Activated CD4-positive, alpha-beta memory T cell treated with anti-CD3 and anti-CD28 coated beads for 36 hours (primary cell): ENCODE data around the gene LILRB1. TPM values are rescaled to one million over a fixed set of nuclear protein-coding genes. Genes with fewer than 3 reads are reported as not detected.
"Not testable (repeated sequence)": the region's sequence is repeated elsewhere in the genome, so short reads cannot be mapped to it uniquely, and the experiment has no call there.

Experiments
- CTCF ChIA-PET: fragments of 350-600 bp; sonication (Branson Sonifier 250); formaldehyde crosslinking; loops from one replicate; lab custom pipeline; 2021; ENCODE audit warnings: antibody characterized with exemption, inconsistent platforms; lab: Charles Lee
- POLR2A ChIA-PET: fragments of 350-600 bp; sonication (Branson Sonifier 250); formaldehyde crosslinking; loops from one replicate; lab custom pipeline; 2021; ENCODE audit warnings: antibody characterized with exemption; lab: Charles Lee
- DNase-seq: peaks from one replicate; pipeline ENCODE4 v3.0.0-alpha.2; 2020
- H3K27ac Mint-ChIP-seq: one replicate; pipeline ENCODE4 v1.8.0; 2021; ENCODE audit warnings: mixed read lengths
- H3K27me3 Mint-ChIP-seq: one replicate; pipeline ENCODE4 v1.8.0; 2021; ENCODE audit warnings: mixed read lengths
- H3K36me3 Mint-ChIP-seq: one replicate; pipeline ENCODE4 v1.8.0; 2021; ENCODE audit warnings: mixed read lengths
- H3K4me1 Mint-ChIP-seq: one replicate; pipeline ENCODE4 v1.8.0; 2021; ENCODE audit warnings: low read depth, mixed read lengths
- H3K4me3 Mint-ChIP-seq: one replicate; pipeline ENCODE4 v1.8.0; 2021; ENCODE audit warnings: mild to moderate bottlenecking, mixed read lengths
- H3K9me3 Mint-ChIP-seq: one replicate; pipeline ENCODE4 v1.8.0; 2021; ENCODE audit warnings: mixed read lengths
- intact Hi-C: fragments of 100-400 bp; cut with micrococcal nuclease; formaldehyde crosslinking; loops from one replicate; pipeline ENCODE4 v1.15.1; 2023
- total RNA-seq, 2 experiments: library from RNA; stranded (reverse); gene quantifications; one replicate each; pipeline ENCODE4 v1.2.3, GENCODE V29; 2021

The LILRB1 gene
- total RNA-seq = not detected

- peaks cover 31% of the 10 kb centered on the region for H3K27me3 Mint-ChIP-seq
- H3K36me3 Mint-ChIP-seq, intact Hi-C loops, H3K27ac Mint-ChIP-seq, H3K4me3 Mint-ChIP-seq, H3K4me1 Mint-ChIP-seq, CTCF ChIA-PET, H3K9me3 Mint-ChIP-seq, POLR2A ChIA-PET, DNase-seq: not testable (repeated sequence)
Measured at GRCh38 chr19:54630262-54630661, at the start of gene LILRB1. Gene LILRB1, plus strand, starts transcription at chr19:54630484. Its CDS starts 590 bp downstream, at chr19:54631074.

GRCh38 chr19:54586397-54586796 lies 43.9 kb upstream of the LILRB1 start:
- CTCF ChIA-PET = no interaction called here
- no peak overlapping the region for H3K27ac Mint-ChIP-seq
- intact Hi-C loops = no loop called here

GRCh38 chr19:54587026-54587425 lies 43.3 kb upstream of the LILRB1 start:
- no peak for DNase-seq
- intact Hi-C loops = no loop called here
- ChIA-PET POLR2A (no interaction called here), CTCF (no interaction called here)
- Mint-ChIP-seq H3K4me3 (no peak overlapping the region), H3K9me3 (peaks cover 11% of the 10 kb centered on the region), H3K36me3 (no peaks in the 10 kb centered on the region), H3K27me3 (peaks cover 30% of the 10 kb centered on the region), H3K4me1 (no peaks in the 10 kb centered on the region), H3K27ac (no peak overlapping the region)

More at GRCh38 chr19:54586397-54586796, 43.9 kb upstream of the LILRB1 start:
- no peak overlapping the region for H3K4me3 Mint-ChIP-seq
- H3K27me3 Mint-ChIP-seq = peaks cover 30% of the 10 kb centered on the region
- H3K4me1 Mint-ChIP-seq = no peaks in the 10 kb centered on the region
- H3K9me3 Mint-ChIP-seq = peaks cover 11% of the 10 kb centered on the region
- POLR2A ChIA-PET = no interaction called here
- H3K36me3 Mint-ChIP-seq = no peaks in the 10 kb centered on the region
- DNase-seq = no peak

GRCh38 chr19:54593445-54593844 lies 36.8 kb upstream of the LILRB1 start, which contains the start of gene LILRA1:
Gene LILRA1, plus strand, starts transcription at chr19:54593632. Its CDS starts 613 bp downstream, at chr19:54594245.
- Mint-ChIP-seq H3K9me3 (peaks cover 11% of the 10 kb centered on the region), H3K27me3 (peaks cover 15% of the 10 kb centered on the region)
- H3K36me3 Mint-ChIP-seq, CTCF ChIA-PET, H3K4me3 Mint-ChIP-seq, DNase-seq, H3K27ac Mint-ChIP-seq, POLR2A ChIA-PET, H3K4me1 Mint-ChIP-seq, intact Hi-C loops: not testable (repeated sequence)

- DNase-seq, H3K36me3 Mint-ChIP-seq, H3K27ac Mint-ChIP-seq, POLR2A ChIA-PET, H3K4me3 Mint-ChIP-seq, H3K4me1 Mint-ChIP-seq, intact Hi-C loops, CTCF ChIA-PET: not testable (repeated sequence)
- H3K9me3 Mint-ChIP-seq = peaks cover 11% of the 10 kb centered on the region
- H3K27me3 Mint-ChIP-seq = peaks cover 13% of the 10 kb centered on the region
Measured at GRCh38 chr19:54593931-54594626, 36.2 kb upstream of the LILRB1 start.

GRCh38 chr19:54594737-54595136 lies 35.5 kb upstream of the LILRB1 start:
- Mint-ChIP-seq H3K27me3 (peaks cover 13% of the 10 kb centered on the region), H3K4me1 (no peaks in the 10 kb centered on the region), H3K27ac (no peak overlapping the region), H3K9me3 (peaks cover 11% of the 10 kb centered on the region), H3K4me3 (no peak overlapping the region), H3K36me3 (no peaks in the 10 kb centered on the region)
- no peak for DNase-seq
- ChIA-PET CTCF (no interaction called here), POLR2A (no interaction called here)
- intact Hi-C loops = no loop called here

GRCh38 chr19:54595680-54596436 lies 34.4 kb upstream of the LILRB1 start:
- H3K4me1 Mint-ChIP-seq, H3K36me3 Mint-ChIP-seq, H3K4me3 Mint-ChIP-seq, H3K27ac Mint-ChIP-seq, DNase-seq, POLR2A ChIA-PET, CTCF ChIA-PET, intact Hi-C loops, H3K9me3 Mint-ChIP-seq: not testable (repeated sequence)
- H3K27me3 Mint-ChIP-seq = peaks cover 20% of the 10 kb centered on the region

- peaks cover 24% of the 10 kb centered on the region for H3K27me3 Mint-ChIP-seq
- CTCF ChIA-PET = no interaction called here
- intact Hi-C loops = no loop called here
- DNase-seq = no peak
- peaks cover 3% of the 10 kb centered on the region for H3K9me3 Mint-ChIP-seq
- no peaks in the 10 kb centered on the region for H3K36me3 Mint-ChIP-seq
- H3K27ac Mint-ChIP-seq = no peak overlapping the region
- POLR2A ChIA-PET = no interaction called here
- no peaks in the 10 kb centered on the region for H3K4me1 Mint-ChIP-seq
- no peak overlapping the region for H3K4me3 Mint-ChIP-seq
Measured at GRCh38 chr19:54600212-54600611, 30.1 kb upstream of the LILRB1 start.

GRCh38 chr19:54606230-54606629 lies 24.1 kb upstream of the LILRB1 start:
- H3K4me3 Mint-ChIP-seq = no peak overlapping the region
- no peak for DNase-seq

GRCh38 chr19:54606891-54607784 lies 23.1 kb upstream of the LILRB1 start:
- no peaks in the 10 kb centered on the region for H3K36me3 Mint-ChIP-seq
- no peak overlapping the region for H3K4me3 Mint-ChIP-seq
- no peaks in the 10 kb centered on the region for H3K4me1 Mint-ChIP-seq
- H3K9me3 Mint-ChIP-seq = peaks cover 10% of the 10 kb centered on the region
- no peak overlapping the region for H3K27ac Mint-ChIP-seq
- intact Hi-C loops = no loop called here
- peaks cover 28% of the 10 kb centered on the region for H3K27me3 Mint-ChIP-seq
- peak; percentile 21 for DNase-seq
- ChIA-PET CTCF (no interaction called here), POLR2A (no interaction called here)

More at GRCh38 chr19:54606230-54606629, 24.1 kb upstream of the LILRB1 start:
- intact Hi-C loops = no loop called here
- H3K4me1 Mint-ChIP-seq = no peaks in the 10 kb centered on the region
- ChIA-PET CTCF (no interaction called here), POLR2A (no interaction called here)
- no peak overlapping the region for H3K27ac Mint-ChIP-seq
- H3K27me3 Mint-ChIP-seq = peaks cover 27% of the 10 kb centered on the region
- no peaks in the 10 kb centered on the region for H3K36me3 Mint-ChIP-seq
- H3K9me3 Mint-ChIP-seq = peaks cover 10% of the 10 kb centered on the region

- Mint-ChIP-seq H3K27ac (no peak overlapping the region), H3K4me3 (no peak overlapping the region), H3K27me3 (peaks cover 28% of the 10 kb centered on the region), H3K36me3 (no peaks in the 10 kb centered on the region), H3K9me3 (peaks cover 10% of the 10 kb centered on the region), H3K4me1 (no peaks in the 10 kb centered on the region)
- CTCF ChIA-PET = no interaction called here
- no peak for DNase-seq
- POLR2A ChIA-PET = no interaction called here
- intact Hi-C loops = no loop called here
Measured at GRCh38 chr19:54607785-54608150, 22.5 kb upstream of the LILRB1 start.

- intact Hi-C loops = no loop called here
- ChIA-PET POLR2A (no interaction called here), CTCF (no interaction called here)
- H3K4me3 Mint-ChIP-seq = no peak overlapping the region
- H3K36me3 Mint-ChIP-seq = no peaks in the 10 kb centered on the region
- no peak for DNase-seq
- no peaks in the 10 kb centered on the region for H3K4me1 Mint-ChIP-seq
- H3K27me3 Mint-ChIP-seq = peaks cover 28% of the 10 kb centered on the region
- H3K9me3 Mint-ChIP-seq = peaks cover 10% of the 10 kb centered on the region
- H3K27ac Mint-ChIP-seq = no peak overlapping the region
Measured at GRCh38 chr19:54608205-54608604, 22.1 kb upstream of the LILRB1 start.
